ENCODE data around the gene UPF3B. TPM values are rescaled to one million over a fixed set of nuclear protein-coding genes. Genes with fewer than 3 reads are reported as not detected.

UPF3B gene
- total and polyA plus RNA-seq, 10 donors: 5.4 to 11.4 (median 9.9) TPM

DNA sequence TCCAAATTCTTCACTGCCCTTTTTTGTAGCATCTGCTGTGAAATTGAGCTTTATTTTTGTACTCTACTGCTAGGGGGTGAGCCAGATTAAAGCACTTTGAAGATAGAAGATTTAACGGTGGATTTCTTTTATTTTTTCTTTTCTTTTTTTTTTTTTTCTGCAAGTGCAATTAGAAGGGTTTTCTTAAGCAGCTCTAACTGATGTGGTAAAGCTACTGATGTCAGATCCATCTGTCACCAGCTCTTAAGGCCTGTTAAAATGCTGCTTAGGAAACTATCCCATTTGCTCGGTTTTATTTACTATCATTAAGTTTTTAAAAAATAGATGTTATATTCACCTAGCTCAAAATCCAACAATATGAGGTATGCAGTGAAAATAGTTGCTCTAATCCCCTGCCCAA is 26.0 kb upstream of the UPF3B start:
- H3K36me3 ChIP-seq: peaks cover 0 to 42% (median 11%) of the 10 kb centered on the region in 6 donors
- peaks cover 0 to 20% (median 9%) of the 10 kb centered on the region in 6 donors for H3K4me1 ChIP-seq
- no peak overlapping the region for H3K27ac ChIP-seq
- intact Hi-C loops (cut with DNase I; ENCODE audit: low total_unique reads): no loop called here
- TF ChIP-seq CTCF (IDR thresholded peaks at IDR 0.05 in 8 of 11, conservative IDR thresholded peaks at IDR 0.05 in 3 of 11) (no peak), POLR2AphosphoS5 (IDR thresholded peaks at IDR 0.05) (no peak), POLR2A (IDR thresholded peaks at IDR 0.05) (no peak)
- DNase-seq: no peak
- 65 to 85% (median 71%) methylated on average over 2 of the region's 2 CpGs for WGBS, 5 donors
- H3K27me3 ChIP-seq (replicated peaks in 1 of 7): no peaks in the 10 kb centered on the region
- H3K4me3 ChIP-seq: no peak overlapping the region
- H3K9me3 ChIP-seq: no peaks in the 10 kb centered on the region

GRCh38 chrX:119871599-119872395 is 19.0 kb upstream of the UPF3B start, which contains the start of the genes NDUFA1 and RNF113A:
Gene NDUFA1, plus strand, starts transcription at chrX:119871832. Its CDS starts 80 bp downstream, at chrX:119871912.
Gene RNF113A, minus strand, starts transcription at chrX:119871733. Its CDS starts 120 bp downstream, at chrX:119871613.
- Histone ChIP-seq H3K9me3 (no peaks in the 10 kb centered on the region), H3K27ac (peak within 1 kb of the TSS; percentile 80 to 98 (median 95)), H3K4me1 (peaks cover 0 to 46% (median 25%) of the 10 kb centered on the region in 6 donors), H3K36me3 (peaks cover 0 to 25% (median 9%) of the 10 kb centered on the region in 6 donors), H3K4me3 (peak within 1 kb of the TSS; percentile 34 to 72 (median 57)), H3K27me3 (replicated peaks in 1 of 7) (no peaks in the 10 kb centered on the region)
- peak; percentile 96 to 97 (median 97) for TF ChIP-seq POLR2AphosphoS5 (IDR thresholded peaks at IDR 0.05)
- peak in 2 of 3 donors; percentile 47 to 83 for TF ChIP-seq POLR2A (IDR thresholded peaks at IDR 0.05)
- peak in 1 of 11 experiments; percentile 23 for TF ChIP-seq CTCF (IDR thresholded peaks at IDR 0.05 in 8 of 11, conservative IDR thresholded peaks at IDR 0.05 in 3 of 11)
- DNase-seq: peak; percentile 96
- WGBS, 5 donors: 0 to 56% (median 0%) methylated on average over 6 to 62 of the region's 62 CpGs
- intact Hi-C loops (cut with DNase I; ENCODE audit: low total_unique reads): no loop called here

DNA sequence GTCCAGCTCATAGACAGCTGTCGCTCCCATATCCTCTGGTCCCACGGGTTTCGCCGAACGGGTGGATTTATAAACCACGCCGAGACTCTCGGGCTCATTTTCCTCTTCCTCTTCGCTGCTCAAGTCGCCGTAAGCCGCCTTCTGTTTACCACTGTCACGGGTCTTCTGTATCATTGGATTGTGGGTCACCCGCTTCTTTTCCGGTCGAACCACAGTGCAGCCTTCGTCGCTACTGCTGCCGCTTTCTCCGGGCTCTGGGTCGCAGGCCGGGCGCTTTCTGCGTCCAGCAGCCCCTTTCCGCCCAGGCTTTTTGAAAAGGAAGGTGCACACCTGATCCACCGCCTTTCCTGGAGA is 18.5 kb upstream of the UPF3B start:
- no peak for DNase-seq
- intact Hi-C loops (cut with DNase I; ENCODE audit: low total_unique reads): no loop called here
- no peak for TF ChIP-seq POLR2A (IDR thresholded peaks at IDR 0.05)
- no peak for TF ChIP-seq POLR2AphosphoS5 (IDR thresholded peaks at IDR 0.05)
- H3K36me3 ChIP-seq: peaks cover 0 to 19% (median 4%) of the 10 kb centered on the region in 6 donors
- 0 to 46% (median 13%) methylated on average over 23 to 26 of the region's 26 CpGs for WGBS, 5 donors
- peaks cover 0 to 46% (median 25%) of the 10 kb centered on the region in 6 donors for H3K4me1 ChIP-seq
- H3K27me3 ChIP-seq (replicated peaks in 1 of 7): no peaks in the 10 kb centered on the region
- H3K9me3 ChIP-seq: no peaks in the 10 kb centered on the region
- H3K4me3 ChIP-seq: peak overlapping the region; percentile 34 to 72 (median 57)
- peak overlapping the region; percentile 80 to 98 (median 95) for H3K27ac ChIP-seq

- no peak for TF ChIP-seq CTCF (IDR thresholded peaks at IDR 0.05 in 8 of 11, conservative IDR thresholded peaks at IDR 0.05 in 3 of 11)
- TF ChIP-seq POLR2AphosphoS5 (IDR thresholded peaks at IDR 0.05): peak in 2 of 3 donors; percentile 15 to 18
- peak in 1 of 3 donors; percentile 11 for TF ChIP-seq POLR2A (IDR thresholded peaks at IDR 0.05)
- Histone ChIP-seq H3K4me3 (peak overlapping the region; percentile 34 to 72 (median 57)), H3K9me3 (no peaks in the 10 kb centered on the region), H3K36me3 (peaks cover 0 to 14% (median 2%) of the 10 kb centered on the region in 6 donors), H3K4me1 (peaks cover 0 to 46% (median 25%) of the 10 kb centered on the region in 6 donors), H3K27ac (peak overlapping the region; percentile 80 to 98 (median 95)), H3K27me3 (replicated peaks in 1 of 7) (no peaks in the 10 kb centered on the region)
- 0 to 45% (median 0%) methylated on average over 24 to 25 of the region's 25 CpGs for WGBS, 5 donors
- intact Hi-C loops (cut with DNase I; ENCODE audit: low total_unique reads): no loop called here
- DNase-seq: peak; percentile 82
These were observed 17.9 kb upstream of the UPF3B start for GRCh38 chrX:119870626-119871131.

All from spleen (tissue), 11 donors.